Mesothelial cell of epicardium (in vitro differentiated cells): ENCODE data around the gene CHST1. TPM values are rescaled to one million over a fixed set of nuclear protein-coding genes. Genes with fewer than 3 reads are reported as not detected.

Experiments used
- DNase-seq, 2 experiments: peaks; one replicate each; pipeline ENCODE4 v3.0.0; 2021; ENCODE audit warnings: low spot score in 2 of 2; ENCODE audit not compliant: unreplicated experiment in 2 of 2
- H3K27ac Mint-ChIP-seq: 2 replicates; pipeline ENCODE4 v1.8.0; 2021; ENCODE audit warnings: mixed read lengths
- H3K27me3 Mint-ChIP-seq: 2 replicates; pipeline ENCODE4 v1.8.0; 2021; ENCODE audit warnings: low read depth, mixed read lengths
- H3K36me3 Mint-ChIP-seq: 2 replicates; pipeline ENCODE4 v1.8.0; 2021; ENCODE audit warnings: mixed read lengths
- H3K4me1 Mint-ChIP-seq: 2 replicates; pipeline ENCODE4 v1.8.0; 2021; ENCODE audit warnings: mixed read lengths
- H3K4me3 Mint-ChIP-seq: 2 replicates; pipeline ENCODE4 v1.8.0; 2021; ENCODE audit warnings: mild to moderate bottlenecking, moderate library complexity, mixed read lengths
- H3K9me3 Mint-ChIP-seq: 2 replicates; pipeline ENCODE4 v1.8.0; 2021; ENCODE audit warnings: mixed read lengths
- total RNA-seq: library from RNA; stranded (reverse); gene quantifications from 3 replicates; pipeline ENCODE4 v1.2.1, GENCODE V29; 2021
- TF ChIP-seq, protein P1 (sequence below): fragments of 200-600 bp; sonication (generic); IDR thresholded peaks from one replicate; pipeline ENCODE4 v1.5.0; 2021; ENCODE audit warnings: antibody characterized with exemption; ENCODE audit not compliant: unreplicated experiment

CHST1 gene
- total RNA-seq, 1 donor from 2014 or later: 1.6 TPM

DNA sequence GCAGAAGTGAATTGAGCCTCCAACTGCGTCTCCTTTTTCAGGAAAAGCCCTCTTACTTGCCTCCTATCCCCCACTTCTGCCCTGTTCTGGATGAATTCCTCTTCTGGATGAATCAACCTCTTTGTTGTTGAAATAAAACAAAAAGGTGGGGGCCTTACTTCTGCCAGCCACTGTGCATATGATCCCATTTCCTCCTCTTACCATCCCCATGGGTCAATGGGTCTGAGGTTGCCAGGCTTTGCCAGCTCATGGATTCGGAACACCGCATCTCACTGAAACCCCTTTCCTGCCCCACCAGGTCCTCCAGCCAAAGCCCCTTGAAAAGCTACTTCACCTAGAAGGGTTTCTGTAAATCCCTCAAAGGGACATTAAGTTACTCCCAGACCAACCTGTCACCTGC is 3.7 kb upstream of the CHST1 start:
- Mint-ChIP-seq H3K27me3 (peaks cover 41% of the 10 kb centered on the region), H3K36me3 (no peaks in the 10 kb centered on the region), H3K4me1 (peaks cover 12% of the 10 kb centered on the region), H3K27ac (no peak overlapping the region), H3K4me3 (no peak overlapping the region), H3K9me3 (no peaks in the 10 kb centered on the region)
- no peak for DNase-seq
- TF ChIP-seq, protein P1, sequence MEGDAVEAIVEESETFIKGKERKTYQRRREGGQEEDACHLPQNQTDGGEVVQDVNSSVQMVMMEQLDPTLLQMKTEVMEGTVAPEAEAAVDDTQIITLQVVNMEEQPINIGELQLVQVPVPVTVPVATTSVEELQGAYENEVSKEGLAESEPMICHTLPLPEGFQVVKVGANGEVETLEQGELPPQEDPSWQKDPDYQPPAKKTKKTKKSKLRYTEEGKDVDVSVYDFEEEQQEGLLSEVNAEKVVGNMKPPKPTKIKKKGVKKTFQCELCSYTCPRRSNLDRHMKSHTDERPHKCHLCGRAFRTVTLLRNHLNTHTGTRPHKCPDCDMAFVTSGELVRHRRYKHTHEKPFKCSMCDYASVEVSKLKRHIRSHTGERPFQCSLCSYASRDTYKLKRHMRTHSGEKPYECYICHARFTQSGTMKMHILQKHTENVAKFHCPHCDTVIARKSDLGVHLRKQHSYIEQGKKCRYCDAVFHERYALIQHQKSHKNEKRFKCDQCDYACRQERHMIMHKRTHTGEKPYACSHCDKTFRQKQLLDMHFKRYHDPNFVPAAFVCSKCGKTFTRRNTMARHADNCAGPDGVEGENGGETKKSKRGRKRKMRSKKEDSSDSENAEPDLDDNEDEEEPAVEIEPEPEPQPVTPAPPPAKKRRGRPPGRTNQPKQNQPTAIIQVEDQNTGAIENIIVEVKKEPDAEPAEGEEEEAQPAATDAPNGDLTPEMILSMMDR: no peak

DNA sequence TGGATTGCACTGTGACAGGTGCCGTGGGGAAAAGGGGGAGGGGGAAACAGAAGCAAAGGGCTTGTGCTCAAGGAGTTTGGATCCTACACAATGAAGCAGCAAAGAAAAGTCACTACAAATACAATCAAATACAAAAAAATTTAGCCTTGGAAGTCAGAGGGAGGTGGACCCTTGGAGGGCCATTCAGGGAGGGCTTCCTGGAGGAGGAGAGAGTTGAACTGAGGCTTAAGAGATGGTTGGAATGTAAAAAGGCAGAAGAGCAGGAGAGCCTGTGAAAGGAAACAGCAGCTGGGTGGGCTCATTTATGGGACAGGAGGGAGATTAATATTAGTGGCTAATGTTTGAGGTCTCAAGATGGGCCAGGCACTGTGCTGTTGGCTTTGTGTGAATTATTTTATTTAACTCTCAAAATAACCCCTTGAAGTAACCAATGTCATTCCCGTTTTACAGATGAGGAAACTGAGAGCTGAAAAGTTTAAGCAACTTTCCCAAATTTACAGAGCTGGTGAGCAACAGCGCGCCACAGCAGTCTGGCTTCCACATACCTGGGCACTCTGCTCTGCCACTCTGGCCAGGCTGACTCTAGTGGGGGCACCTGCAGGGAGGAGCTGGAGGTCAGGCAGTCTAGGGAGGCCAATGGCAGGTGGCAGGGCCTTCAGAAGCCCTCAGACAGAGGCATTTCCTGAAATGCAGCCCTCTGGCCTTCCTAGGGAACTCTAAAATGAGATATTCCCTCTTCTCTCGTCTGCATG is 2.7 kb upstream of the CHST1 start:
- H3K27ac Mint-ChIP-seq: no peak overlapping the region
- H3K27me3 Mint-ChIP-seq: peaks cover 50% of the 10 kb centered on the region
- H3K4me3 Mint-ChIP-seq: no peak overlapping the region
- TF ChIP-seq, protein P1: no peak
- no peaks in the 10 kb centered on the region for H3K36me3 Mint-ChIP-seq
- H3K9me3 Mint-ChIP-seq: no peaks in the 10 kb centered on the region
- peaks cover 14% of the 10 kb centered on the region for H3K4me1 Mint-ChIP-seq
- no peak for DNase-seq

DNA sequence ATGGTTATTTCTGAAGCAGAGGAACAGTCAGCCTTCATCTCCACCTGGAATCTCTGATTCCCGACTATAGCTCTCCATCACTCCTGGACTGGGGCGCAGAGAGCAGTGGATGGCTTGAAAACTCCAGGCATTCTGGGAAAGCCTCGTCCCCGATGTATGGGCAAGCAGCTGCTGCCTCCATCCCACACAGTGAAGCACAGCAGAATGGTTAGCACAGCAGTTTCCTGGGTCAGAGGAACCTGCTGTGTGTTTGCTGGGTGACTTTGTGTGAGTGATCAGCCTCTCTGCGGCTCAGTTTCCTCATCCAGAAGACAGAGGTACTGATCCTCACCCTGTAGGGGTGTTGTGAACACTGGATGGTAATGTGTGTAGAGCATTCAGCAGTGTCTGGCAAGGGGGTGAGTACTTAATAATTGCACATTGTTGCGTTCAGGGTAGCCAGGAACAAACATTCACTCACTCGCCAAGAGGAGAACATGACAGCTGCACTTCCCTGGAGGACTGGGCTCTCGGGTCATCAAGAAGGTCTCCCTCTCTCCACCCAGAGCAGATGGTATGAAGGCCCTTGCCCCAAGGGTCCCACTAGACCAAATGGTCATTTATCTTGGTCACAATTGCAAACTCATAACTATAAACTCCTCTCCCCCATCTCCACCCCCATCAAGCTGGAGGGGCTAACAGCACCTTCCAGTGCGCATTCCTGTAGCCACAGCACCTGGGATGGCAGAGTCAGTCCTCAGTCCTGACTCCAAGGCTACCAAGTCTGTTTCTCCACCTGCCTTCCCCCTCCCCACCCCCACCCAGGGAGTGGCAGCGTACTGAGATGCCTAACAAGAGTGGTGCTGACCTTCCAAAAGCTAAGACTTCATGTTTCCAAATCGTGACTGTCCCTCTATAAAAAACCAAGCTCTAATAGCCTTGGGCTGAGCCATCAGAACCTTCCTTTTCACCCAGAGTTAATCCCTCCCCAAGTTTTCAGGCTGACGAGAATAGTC is 1.5 kb upstream of the CHST1 start:
- no peak overlapping the region for H3K27ac Mint-ChIP-seq
- H3K36me3 Mint-ChIP-seq: no peaks in the 10 kb centered on the region
- TF ChIP-seq, protein P1: no peak
- DNase-seq: no peak
- H3K9me3 Mint-ChIP-seq: no peaks in the 10 kb centered on the region
- H3K4me1 Mint-ChIP-seq: peaks cover 21% of the 10 kb centered on the region
- peak overlapping the region; percentile 71 for H3K4me3 Mint-ChIP-seq
- peaks cover 61% of the 10 kb centered on the region for H3K27me3 Mint-ChIP-seq

DNA sequence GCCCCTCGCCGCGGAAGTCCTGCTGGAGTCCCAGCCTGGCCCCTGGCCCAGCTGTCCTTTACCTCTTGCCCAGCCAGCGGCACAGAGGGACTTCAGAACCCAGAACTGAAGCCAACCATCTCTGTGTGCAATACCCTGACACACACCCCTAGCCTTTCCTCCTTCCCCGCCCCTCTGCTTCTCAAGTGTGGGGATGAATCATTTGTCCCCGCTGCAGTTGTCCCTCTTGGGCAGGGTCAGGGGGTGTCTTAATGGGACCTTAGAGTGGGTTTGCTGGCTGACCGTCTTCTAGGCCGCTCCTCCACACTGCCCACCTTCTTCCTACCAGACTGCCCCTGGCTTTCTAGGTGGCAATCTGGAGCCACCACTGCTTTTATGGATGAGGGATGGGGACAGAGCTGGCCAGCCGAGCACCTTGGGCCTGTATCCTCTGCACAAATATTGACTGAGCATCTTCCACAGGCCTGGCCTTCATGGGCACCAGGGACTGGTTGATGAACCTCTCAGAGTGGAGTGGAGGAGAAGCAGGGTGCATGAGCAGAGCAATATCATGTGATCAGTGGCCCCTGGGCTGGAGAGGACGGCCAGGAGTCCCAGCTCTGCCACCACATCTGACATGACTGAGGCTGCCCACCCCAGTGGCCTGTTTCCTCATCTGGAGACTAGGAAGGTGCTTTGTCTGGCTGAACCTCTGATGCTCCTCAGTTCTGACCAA is 668 bp upstream of the CHST1 start:
- H3K27me3 Mint-ChIP-seq: peaks cover 69% of the 10 kb centered on the region
- no peaks in the 10 kb centered on the region for H3K36me3 Mint-ChIP-seq
- no peak overlapping the region for H3K27ac Mint-ChIP-seq
- peak overlapping the region; percentile 71 for H3K4me3 Mint-ChIP-seq
- DNase-seq: no peak
- H3K9me3 Mint-ChIP-seq: no peaks in the 10 kb centered on the region
- TF ChIP-seq, protein P1: no peak
- H3K4me1 Mint-ChIP-seq: peaks cover 28% of the 10 kb centered on the region

DNA sequence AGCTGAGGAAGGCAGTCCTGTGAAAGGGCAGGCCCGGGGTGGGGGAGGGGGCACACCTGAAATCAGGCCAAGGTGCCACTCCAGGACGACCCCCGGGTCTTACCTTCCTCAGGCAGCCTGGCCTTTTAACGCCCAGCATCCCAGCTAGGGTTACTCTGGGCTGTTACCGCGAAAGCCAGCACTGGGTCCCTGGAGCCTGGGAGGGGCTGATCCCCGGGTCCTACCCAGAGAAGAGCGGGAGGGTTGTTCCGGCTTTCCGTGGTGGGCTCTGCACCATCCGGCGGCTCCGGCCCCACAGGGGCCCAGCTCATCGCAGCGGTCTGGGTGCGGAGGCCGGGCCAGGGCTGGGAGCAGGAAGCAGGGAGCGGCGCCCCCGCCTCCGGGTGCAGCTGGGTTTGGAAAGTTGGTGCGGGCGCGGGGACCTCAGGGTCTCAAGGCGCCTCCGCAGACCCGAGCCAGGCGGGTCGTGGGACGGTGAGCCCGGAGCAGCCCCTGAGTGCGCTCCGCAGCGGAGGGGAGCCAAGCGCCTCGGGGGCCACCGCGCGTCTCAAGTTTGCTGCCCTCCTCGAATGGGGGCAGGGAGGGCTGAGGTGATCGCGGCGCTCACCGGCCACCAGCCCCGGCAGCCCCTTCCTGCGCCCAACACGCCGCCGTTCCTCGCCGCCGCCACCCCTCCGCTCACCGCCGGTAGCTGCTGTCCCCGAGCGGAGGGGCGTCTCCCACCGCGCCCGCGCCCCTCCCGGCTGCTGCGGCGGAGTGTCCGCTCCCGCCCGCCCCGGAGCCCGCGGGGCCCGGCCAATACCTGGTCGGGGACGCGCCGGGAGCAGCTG is 831 bp downstream of the CHST1 start:
- TF ChIP-seq, protein P1: no peak
- DNase-seq: peak in 1 of 2 experiments; percentile 49
- peaks cover 73% of the 10 kb centered on the region for H3K27me3 Mint-ChIP-seq
- no peak overlapping the region for H3K27ac Mint-ChIP-seq
- peak overlapping the region; percentile 46 for H3K4me3 Mint-ChIP-seq
- H3K9me3 Mint-ChIP-seq: no peaks in the 10 kb centered on the region
- no peaks in the 10 kb centered on the region for H3K36me3 Mint-ChIP-seq
- H3K4me1 Mint-ChIP-seq: peaks cover 35% of the 10 kb centered on the region
